ENCODE results near the gene C2orf69. TPM values are rescaled to one million over a fixed set of nuclear protein-coding genes. Genes with fewer than 3 reads are reported as not detected.

C2orf69 gene
- total and polyA plus RNA-seq, 2 of the 8 experiments (the other 6 are each of a cell fraction or from before 2014, with no cell fraction given): 3.9 to 32.0 TPM

DNA sequence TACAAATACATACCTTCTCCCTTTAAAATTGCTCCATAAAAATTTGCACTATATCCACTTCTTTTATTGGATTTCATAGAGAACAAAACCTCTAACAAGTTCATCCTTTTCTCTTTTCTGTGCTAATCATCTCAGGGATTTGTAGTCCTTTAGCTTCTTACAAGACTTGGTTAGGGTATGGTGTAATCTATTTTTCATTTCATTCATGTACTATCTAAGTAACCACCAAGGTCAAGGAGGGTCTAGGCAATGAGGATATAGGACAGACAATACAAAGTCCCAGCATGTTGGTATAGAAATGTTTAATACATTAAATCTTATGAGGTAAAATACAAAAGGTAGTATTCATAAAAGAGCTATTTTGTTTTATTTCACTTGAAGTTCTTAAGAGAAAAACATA, 17.5 kb downstream of the C2orf69 start (continued):
- TF ChIP-seq, protein P1, sequence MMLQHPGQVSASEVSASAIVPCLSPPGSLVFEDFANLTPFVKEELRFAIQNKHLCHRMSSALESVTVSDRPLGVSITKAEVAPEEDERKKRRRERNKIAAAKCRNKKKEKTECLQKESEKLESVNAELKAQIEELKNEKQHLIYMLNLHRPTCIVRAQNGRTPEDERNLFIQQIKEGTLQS (IDR thresholded peaks at IDR 0.05; ENCODE audit: insufficient read depth, low read depth, low read length): no peak
- TF ChIP-seq CREB1 (IDR thresholded peaks at IDR 0.05): no peak
- no peak for TF ChIP-seq TEAD4 (IDR thresholded peaks at IDR 0.05; ENCODE audit: low read depth, low read length)
- no peak for TF ChIP-seq CBX5 (IDR thresholded peaks at IDR 0.05; ENCODE audit: low read depth, low read length)
- no peak for TF ChIP-seq TBP (IDR thresholded peaks at IDR 0.05; ENCODE audit: low read depth, low read length)

Data from H1 (cell line).